ENCODE data around the gene ZNF135. TPM values are rescaled to one million over a fixed set of nuclear protein-coding genes. Genes with fewer than 3 reads are reported as not detected.

Gene ZNF135
- total and polyA plus RNA-seq, 2 of the 13 experiments (the other 11 are each of a cell fraction or from before 2014, with no cell fraction given): not detected

DNA sequence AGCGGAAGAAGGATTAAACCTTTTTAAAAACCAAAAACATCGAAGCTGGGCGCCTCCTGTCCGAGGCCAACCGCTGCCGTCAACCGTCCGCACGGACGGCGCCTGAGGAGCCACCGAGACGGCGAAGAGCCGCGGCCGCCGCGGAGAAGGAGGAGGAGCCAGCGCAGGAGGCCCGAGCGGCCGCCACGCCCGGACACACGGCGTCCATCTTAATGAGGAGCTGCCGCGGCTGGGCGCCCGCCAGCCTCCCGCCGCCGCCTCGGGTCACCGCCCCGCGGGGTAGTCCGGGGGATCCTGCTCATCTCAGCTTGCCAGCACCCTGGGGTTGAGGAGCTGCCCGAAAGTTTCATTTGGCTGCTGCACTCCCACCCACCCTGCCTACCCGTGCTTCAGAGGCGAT is 14.7 kb upstream of the ZNF135 start:
- BruUV-seq (replicated peaks): no TSS peak
- Histone ChIP-seq H4K20me1 (ENCODE audit: insufficient read depth, low read length) (no peaks in the 10 kb centered on the region), H3K9me3 (ENCODE audit: low read length) (peaks cover 58% of the 10 kb centered on the region), H3K27me3 (ENCODE audit: control insufficient read depth in 1 of 2, insufficient read depth in 2 of 2, low read length in 2 of 2) (no peaks in the 10 kb centered on the region; a peak in 1 of 5 replicates), H3K79me2 (ENCODE audit: insufficient read depth, low read length) (no peaks in the 10 kb centered on the region), H3K36me3 (replicated peaks in 1 of 2; ENCODE audit: control insufficient read depth in 1 of 2, insufficient read depth in 2 of 2, low read length in 2 of 2) (no peaks in the 10 kb centered on the region), H3K4me2 (ENCODE audit: low read depth, low read length) (no peak overlapping the region), H3K9ac (ENCODE audit: insufficient read depth, low read depth, low read length) (no peak overlapping the region), H2AFZ (ENCODE audit: low read length) (no peak overlapping the region), H3K4me3 (replicated peaks in 1 of 3; ENCODE audit: insufficient read depth in 1 of 3, low read depth in 2 of 3, low read length in 3 of 3) (no peak overlapping the region), H3K4me1 (ENCODE audit: insufficient read depth, low read length) (no peaks in the 10 kb centered on the region), H3K27ac (ENCODE audit: extremely low read length, insufficient read depth, low read length) (no peak overlapping the region)
- POLR2A ChIA-PET: no interaction called here
- in situ Hi-C loops (cut with HindIII; ENCODE audit: extremely low pct_ligation_motif_present, low pct_unique_long_range_greater_than_20kb): no loop called here
- CTCF ChIA-PET (ENCODE audit: low intra/inter-chr PET ratio, low total read pairs): no interaction called here
- DNase-seq (ENCODE audit: low spot score) (no peak), ATAC-seq (no peak), FAIRE-seq (no peak)
- intact Hi-C loops (cut with micrococcal nuclease; ENCODE audit: unreplicated experiment): no loop called here
- 87% methylated on average over 40 of the region's 42 CpGs for whole genome bisulfite sequencing (ENCODE audit: low lambda C conversion rate)
- TF ChIP-seq ZNF761 (CRISPR knock-in tag; conservative IDR thresholded peaks at IDR 0.05): no peak
- no peak for TF ChIP-seq ZNF766 (CRISPR knock-in tag; IDR thresholded peaks at IDR 0.05; ENCODE audit: borderline replicate concordance)
- no peak for TF ChIP-seq MBD4 (IDR thresholded peaks at IDR 0.05; ENCODE audit: borderline replicate concordance, low read length)
- no peak for TF ChIP-seq TSC22D2 (CRISPR knock-in tag; IDR thresholded peaks at IDR 0.05; ENCODE audit: borderline replicate concordance)
- TF ChIP-seq, protein P1, sequence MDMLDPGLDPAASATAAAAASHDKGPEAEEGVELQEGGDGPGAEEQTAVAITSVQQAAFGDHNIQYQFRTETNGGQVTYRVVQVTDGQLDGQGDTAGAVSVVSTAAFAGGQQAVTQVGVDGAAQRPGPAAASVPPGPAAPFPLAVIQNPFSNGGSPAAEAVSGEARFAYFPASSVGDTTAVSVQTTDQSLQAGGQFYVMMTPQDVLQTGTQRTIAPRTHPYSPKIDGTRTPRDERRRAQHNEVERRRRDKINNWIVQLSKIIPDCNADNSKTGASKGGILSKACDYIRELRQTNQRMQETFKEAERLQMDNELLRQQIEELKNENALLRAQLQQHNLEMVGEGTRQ (IDR thresholded peaks at IDR 0.05; ENCODE audit: low read depth, low read length): no peak
- TF ChIP-seq, protein P1 (CRISPR knock-in tag; IDR thresholded peaks at IDR 0.05; ENCODE audit: borderline replicate concordance): no peak
- TF ChIP-seq, protein P2, sequence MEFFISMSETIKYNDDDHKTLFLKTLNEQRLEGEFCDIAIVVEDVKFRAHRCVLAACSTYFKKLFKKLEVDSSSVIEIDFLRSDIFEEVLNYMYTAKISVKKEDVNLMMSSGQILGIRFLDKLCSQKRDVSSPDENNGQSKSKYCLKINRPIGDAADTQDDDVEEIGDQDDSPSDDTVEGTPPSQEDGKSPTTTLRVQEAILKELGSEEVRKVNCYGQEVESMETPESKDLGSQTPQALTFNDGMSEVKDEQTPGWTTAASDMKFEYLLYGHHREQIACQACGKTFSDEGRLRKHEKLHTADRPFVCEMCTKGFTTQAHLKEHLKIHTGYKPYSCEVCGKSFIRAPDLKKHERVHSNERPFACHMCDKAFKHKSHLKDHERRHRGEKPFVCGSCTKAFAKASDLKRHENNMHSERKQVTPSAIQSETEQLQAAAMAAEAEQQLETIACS (CRISPR knock-in tag; IDR thresholded peaks at IDR 0.05): no peak
- no peak for TF ChIP-seq TCF12 (IDR thresholded peaks at IDR 0.05)
- TF ChIP-seq TCF12 (CRISPR knock-in tag; IDR thresholded peaks at IDR 0.05): no peak
- no peak for TF ChIP-seq SMARCC2 (IDR thresholded peaks at IDR 0.05)
- TF ChIP-seq, protein P3, sequence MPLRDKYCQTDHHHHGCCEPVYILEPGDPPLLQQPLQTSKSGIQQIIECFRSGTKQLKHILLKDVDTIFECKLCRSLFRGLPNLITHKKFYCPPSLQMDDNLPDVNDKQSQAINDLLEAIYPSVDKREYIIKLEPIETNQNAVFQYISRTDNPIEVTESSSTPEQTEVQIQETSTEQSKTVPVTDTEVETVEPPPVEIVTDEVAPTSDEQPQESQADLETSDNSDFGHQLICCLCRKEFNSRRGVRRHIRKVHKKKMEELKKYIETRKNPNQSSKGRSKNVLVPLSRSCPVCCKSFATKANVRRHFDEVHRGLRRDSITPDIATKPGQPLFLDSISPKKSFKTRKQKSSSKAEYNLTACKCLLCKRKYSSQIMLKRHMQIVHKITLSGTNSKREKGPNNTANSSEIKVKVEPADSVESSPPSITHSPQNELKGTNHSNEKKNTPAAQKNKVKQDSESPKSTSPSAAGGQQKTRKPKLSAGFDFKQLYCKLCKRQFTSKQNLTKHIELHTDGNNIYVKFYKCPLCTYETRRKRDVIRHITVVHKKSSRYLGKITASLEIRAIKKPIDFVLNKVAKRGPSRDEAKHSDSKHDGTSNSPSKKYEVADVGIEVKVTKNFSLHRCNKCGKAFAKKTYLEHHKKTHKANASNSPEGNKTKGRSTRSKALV (CRISPR knock-in tag; IDR thresholded peaks at IDR 0.05): no peak
- TF ChIP-seq NFE2L1 (CRISPR knock-in tag; IDR thresholded peaks at IDR 0.05; ENCODE audit: borderline replicate concordance): no peak
- no peak for TF ChIP-seq ZKSCAN1 (IDR thresholded peaks at IDR 0.05; ENCODE audit: low read length)
- TF ChIP-seq, protein P4, sequence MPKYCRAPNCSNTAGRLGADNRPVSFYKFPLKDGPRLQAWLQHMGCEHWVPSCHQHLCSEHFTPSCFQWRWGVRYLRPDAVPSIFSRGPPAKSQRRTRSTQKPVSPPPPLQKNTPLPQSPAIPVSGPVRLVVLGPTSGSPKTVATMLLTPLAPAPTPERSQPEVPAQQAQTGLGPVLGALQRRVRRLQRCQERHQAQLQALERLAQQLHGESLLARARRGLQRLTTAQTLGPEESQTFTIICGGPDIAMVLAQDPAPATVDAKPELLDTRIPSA (CRISPR knock-in tag; IDR thresholded peaks at IDR 0.05; ENCODE audit: borderline replicate concordance): no peak
- TF ChIP-seq, protein P5, sequence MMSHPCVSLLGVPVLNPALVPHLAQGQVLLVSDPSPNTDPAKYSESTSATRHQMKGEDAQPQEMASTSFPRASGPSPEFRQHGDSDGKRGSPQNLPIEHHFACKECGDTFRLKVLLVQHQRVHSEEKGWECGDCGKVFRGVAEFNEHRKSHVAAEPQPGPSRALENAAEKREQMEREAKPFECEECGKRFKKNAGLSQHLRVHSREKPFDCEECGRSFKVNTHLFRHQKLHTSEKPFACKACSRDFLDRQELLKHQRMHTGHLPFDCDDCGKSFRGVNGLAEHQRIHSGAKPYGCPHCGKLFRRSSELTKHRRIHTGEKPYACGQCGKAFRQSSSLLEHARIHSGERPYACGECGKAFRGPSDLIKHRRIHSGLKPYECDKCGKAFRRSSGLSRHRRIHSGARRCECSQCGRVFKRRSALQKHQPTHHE (CRISPR knock-in tag; IDR thresholded peaks at IDR 0.05; ENCODE audit: borderline replicate concordance): no peak
- no peak for TF ChIP-seq CC2D1A (CRISPR knock-in tag; IDR thresholded peaks at IDR 0.05)
- TF ChIP-seq, protein P6, sequence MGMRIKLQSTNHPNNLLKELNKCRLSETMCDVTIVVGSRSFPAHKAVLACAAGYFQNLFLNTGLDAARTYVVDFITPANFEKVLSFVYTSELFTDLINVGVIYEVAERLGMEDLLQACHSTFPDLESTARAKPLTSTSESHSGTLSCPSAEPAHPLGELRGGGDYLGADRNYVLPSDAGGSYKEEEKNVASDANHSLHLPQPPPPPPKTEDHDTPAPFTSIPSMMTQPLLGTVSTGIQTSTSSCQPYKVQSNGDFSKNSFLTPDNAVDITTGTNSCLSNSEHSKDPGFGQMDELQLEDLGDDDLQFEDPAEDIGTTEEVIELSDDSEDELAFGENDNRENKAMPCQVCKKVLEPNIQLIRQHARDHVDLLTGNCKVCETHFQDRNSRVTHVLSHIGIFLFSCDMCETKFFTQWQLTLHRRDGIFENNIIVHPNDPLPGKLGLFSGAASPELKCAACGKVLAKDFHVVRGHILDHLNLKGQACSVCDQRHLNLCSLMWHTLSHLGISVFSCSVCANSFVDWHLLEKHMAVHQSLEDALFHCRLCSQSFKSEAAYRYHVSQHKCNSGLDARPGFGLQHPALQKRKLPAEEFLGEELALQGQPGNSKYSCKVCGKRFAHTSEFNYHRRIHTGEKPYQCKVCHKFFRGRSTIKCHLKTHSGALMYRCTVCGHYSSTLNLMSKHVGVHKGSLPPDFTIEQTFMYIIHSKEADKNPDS (CRISPR knock-in tag; IDR thresholded peaks at IDR 0.05): no peak

All from HepG2 (cell line).